Occipital lobe (tissue), 2 donors: ENCODE results near the gene HEXIM2. TPM values are rescaled to one million over a fixed set of nuclear protein-coding genes. Genes with fewer than 3 reads are reported as not detected.

Experiments
- DNase-seq: peaks from one replicate; lab custom pipeline; 2025; lab: John Stamatoyannopoulos, UW
- total RNA-seq: library from RNA; depleted of rRNA; stranded (reverse); fragments of >200 nt; gene quantifications from one replicate; pipeline ENCODE4 v1.2.3, GENCODE V29; 2014

Gene HEXIM2
- total RNA-seq, 1 donor from 2014 or later = 8.1 TPM

GRCh38 chr17:45143767-45144198 lies 17.9 kb upstream of the HEXIM2 start:
- DNase-seq = peak; percentile 32

DNA sequence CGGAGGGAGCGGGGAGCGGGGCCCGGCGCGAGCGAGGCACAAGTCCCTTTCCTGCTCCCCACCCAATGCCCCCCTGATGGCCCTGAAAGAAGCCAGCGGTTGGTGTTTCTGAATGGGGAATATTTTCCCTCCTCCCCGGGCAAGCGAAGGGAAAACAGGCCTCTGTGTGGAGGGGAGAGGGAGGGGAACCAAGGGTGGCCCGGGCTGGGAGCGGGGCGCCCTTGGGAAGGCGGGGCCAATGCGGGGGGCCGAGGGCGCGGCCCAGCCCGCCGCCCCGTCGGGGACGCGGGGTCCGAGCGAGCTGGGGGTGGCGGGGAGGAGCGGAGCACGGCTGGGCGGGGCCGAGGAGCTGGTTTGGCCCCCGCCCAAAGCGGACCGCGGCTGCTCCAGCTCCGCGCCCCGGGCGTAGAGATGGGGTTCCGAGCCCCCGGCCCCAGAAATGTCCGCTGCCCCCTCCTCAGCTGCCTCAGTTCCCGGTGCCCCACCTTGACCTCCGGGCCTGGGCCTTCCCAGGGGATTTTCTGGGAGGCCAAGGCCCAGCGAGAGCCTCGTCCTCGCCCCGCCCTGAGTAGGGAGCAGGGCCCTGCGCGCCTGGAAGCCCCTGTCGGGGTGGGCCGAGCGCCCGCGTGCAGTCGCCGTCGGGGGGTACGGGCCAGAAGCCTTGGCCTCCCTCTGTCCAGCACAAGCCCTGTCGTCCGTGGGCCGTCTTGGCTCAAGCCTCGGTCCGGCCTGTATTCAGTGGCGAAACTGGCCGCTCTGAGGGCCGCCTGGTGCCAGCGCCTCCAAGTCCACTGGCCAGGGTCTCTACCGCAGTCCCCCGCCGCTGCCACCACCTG lies 17.3 kb upstream of the HEXIM2 start:
- no peak for DNase-seq

DNA sequence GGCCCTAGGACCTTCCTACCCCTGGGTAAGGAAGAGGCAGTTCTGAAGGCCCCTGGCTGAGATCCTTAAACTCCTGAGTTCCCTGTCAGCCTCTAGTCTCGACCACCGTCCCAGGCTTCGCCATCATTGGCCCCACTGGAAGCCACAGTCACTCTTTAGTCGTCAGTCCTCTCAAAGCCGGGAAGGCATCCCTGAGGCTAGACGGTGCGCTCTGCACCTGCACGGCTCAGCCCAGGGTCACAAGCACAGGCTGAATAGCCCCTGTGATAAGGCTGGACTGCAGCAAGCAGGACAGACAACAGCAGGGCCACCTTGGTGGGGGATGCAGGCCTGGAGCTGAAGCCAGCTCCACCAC lies 16.7 kb upstream of the HEXIM2 start:
- DNase-seq = no peak

GRCh38 chr17:45146166-45146565 lies 15.5 kb upstream of the HEXIM2 start:
- DNase-seq = no peak

- no peak for DNase-seq
Measured at GRCh38 chr17:45146592-45146889, 15.1 kb upstream of the HEXIM2 start.

GRCh38 chr17:45146890-45147580 lies 14.6 kb upstream of the HEXIM2 start:
- no peak for DNase-seq

GRCh38 chr17:45147581-45148182 lies 14.0 kb upstream of the HEXIM2 start:
- DNase-seq = peak; percentile 72

GRCh38 chr17:45148183-45149036 lies 13.3 kb upstream of the HEXIM2 start, which contains the start of gene HEXIM1:
TSS of gene HEXIM1 (plus strand) at chr17:45148475. CDS start at chr17:45149191, 716 bp downstream.
- peak; percentile 99 for DNase-seq

DNA sequence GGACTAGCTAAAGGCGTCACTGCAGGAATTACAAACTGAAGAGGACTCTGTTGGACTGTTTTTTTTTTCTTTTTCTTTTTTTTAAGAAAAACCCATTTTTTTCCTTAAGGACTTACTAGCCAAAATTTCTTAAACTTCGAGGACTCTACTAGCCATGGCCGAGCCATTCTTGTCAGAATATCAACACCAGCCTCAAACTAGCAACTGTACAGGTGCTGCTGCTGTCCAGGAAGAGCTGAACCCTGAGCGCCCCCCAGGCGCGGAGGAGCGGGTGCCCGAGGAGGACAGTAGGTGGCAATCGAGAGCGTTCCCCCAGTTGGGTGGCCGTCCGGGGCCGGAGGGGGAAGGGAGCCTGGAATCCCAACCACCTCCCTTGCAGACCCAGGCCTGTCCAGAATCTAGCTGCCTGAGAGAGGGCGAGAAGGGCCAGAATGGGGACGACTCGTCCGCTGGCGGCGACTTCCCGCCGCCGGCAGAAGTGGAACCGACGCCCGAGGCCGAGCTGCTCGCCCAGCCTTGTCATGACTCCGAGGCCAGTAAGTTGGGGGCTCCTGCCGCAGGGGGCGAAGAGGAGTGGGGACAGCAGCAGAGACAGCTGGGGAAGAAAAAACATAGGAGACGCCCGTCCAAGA lies 12.5 kb upstream of the HEXIM2 start:
- peak; percentile 73 for DNase-seq

GRCh38 chr17:45149669-45150664 lies 11.7 kb upstream of the HEXIM2 start:
- peak; percentile 69 for DNase-seq

- DNase-seq = no peak
Measured at GRCh38 chr17:45150911-45151809, 10.5 kb upstream of the HEXIM2 start.

GRCh38 chr17:45155029-45155428 lies 6.6 kb upstream of the HEXIM2 start:
- DNase-seq = no peak

- no peak for DNase-seq
Measured at GRCh38 chr17:45155483-45155882, 6.2 kb upstream of the HEXIM2 start.

GRCh38 chr17:45156242-45156641 lies 5.4 kb upstream of the HEXIM2 start:
- no peak for DNase-seq

- peak; percentile 76 for DNase-seq
Measured at GRCh38 chr17:45160447-45161287, 1.0 kb upstream of the HEXIM2 start.

DNA sequence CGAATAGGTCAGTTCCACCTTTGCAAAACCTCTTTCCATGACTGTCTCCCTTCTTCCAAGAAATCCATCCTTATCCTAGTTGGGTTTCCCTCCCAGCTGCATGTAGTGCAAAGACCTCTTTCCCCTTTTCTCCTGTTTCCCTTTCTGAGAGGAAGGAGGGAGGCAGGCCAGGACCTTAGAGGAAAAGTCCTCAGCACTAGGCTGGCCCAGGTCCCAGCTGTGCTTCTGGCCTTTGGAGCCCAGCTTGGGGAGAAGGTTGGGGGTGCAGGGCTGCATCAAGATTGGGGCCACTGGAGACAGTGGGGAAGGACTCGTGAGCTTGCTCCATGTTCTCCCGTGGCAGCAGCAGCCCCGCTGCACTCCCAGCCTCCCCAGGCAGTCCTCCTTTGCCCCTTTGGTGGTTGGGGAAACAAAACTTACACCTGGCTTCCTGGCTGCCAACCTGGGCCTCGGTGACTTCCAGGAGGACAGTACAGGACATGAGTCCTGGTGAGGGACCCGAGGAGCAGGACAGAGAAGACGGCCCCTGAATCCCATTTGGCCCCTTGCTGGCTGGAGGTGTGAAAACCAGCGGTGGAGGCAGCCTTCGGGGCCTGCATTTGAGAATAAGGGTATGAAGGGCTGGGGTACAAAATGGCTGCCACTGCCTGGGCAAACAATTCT lies 481 bp downstream of the HEXIM2 start:
- DNase-seq = no peak

DNA sequence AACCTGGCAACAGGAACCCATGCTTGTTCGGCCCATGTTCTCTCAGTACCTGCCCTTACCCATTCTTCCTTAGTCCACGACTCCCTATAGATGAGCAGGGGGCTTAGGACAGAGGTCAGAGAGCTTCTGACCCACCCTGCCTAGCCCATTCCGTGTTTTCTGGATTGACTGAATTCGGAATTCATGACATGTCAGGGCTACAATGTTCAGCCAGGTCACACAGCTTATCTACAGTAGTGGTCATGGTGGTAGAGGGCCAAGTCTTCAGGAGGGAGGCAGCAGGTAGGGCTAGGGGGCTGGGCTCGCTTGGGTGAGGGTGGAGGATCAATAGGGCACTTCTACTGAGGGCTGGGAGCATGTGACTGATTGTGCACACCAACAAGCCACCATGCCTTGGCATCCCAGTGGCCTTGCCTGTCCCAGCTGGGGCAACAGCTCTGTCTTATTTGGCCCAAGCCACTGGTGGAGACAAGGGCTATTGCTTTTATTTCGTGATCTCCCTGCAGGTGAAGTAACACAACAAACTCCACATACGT lies 3.1 kb downstream of the HEXIM2 start:
- no peak for DNase-seq
